G401.6 (cell line): ENCODE results near the gene ABHD16B.

Experiments
- FAIRE-seq: peaks from 2 replicates; lab custom pipeline; 2012; peaks lifted over from hg19 to GRCh38; lab: Jason Lieb, UNC

The ABHD16B gene

DNA sequence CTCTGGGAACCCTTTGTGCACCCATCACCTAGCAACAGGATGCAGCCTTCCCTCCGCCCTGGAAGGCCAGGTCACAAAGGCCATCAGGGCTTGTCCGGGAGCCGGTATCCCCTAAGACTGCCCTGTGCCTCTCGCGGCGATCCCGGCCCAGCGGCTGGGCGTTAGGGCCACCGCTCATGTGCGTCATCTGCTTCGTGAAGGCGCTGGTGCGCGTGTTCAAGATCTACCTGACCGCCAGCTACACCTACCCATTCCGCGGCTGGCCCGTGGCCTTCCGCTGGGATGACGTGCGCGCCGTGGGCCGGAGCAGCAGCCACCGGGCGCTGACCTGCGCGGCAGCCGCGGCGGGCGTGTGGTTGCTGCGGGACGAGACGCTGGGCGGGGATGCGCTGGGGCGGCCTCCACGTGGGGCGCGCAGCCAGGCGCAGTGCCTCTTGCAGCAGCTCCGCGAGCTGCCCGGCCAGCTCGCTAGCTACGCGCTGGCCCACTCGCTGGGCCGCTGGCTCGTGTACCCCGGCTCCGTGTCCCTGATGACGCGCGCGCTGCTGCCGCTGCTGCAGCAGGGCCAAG, at the start of gene ABHD16B:
TSS of gene ABHD16B (plus strand) at position 134 of the 570 bp plus-strand sequence. CDS start at position 177, 43 bp downstream.
- no peak for FAIRE-seq

DNA sequence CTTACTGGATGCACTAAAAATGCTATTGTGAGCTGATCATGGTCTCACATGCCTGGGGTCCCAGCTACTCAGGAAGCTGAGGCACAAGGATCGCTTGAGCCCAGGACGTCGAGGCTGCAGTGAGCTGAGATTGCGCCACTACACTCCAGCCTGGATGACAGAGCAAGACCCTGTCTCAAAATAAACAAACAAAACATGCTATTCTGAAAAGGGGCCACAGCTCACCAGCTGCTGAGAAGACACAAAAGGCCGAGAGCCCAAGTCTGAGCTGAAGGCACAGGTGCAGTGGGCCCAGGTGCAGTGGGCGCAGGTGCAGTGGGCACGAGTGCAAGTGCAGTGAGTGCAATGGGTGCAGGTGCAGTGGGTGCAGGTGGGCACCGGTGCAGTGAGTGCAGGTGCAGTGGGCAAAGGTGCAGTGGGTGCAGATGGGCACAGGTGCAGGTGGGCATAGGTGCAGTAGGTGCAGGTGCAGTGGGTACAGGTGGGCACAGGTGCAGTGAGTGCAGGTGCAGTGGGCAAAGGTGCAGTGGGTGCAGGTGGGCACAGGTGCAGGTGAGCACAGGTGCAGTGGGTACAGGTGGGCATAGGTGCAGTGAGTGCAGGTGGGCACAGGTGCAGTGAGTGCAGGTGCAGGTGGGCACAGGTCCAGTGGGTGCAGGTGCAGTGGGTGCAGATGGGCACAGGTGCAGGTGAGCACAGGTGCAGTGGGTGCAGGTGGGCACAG, 46.2 kb upstream of the ABHD16B start:
- FAIRE-seq = no peak

DNA sequence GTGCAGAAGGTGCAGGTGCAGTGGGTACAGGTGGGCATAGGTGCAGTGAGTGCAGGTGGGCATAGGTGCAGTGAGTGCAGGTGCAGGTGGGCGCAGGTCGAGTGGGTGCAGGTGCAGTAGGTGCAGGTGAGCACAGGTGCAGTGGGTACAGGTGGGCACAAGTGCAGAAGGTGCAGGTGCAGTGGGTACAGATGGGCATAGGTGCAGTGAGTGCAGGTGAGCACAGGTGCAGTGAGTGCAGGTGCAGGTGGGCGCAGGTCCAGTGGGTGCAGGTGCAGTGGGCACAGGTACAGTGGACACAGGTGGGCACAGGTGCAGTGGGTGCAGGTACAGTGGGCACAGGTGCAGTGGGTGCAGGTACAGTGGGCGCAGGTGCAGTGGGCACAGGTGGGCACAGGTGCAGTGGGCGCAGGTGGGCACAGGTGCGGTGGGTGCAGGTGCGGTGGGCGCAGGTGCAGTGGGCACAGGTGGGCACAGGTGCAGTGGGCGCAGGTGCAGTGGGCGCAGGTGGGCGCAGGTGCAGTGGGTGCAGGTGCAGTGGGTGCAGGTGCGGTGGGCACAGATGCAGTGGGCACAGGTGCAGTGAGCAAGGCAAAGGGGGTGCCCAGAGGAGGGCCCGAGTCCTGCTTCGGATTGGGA, 45.6 kb upstream of the ABHD16B start:
- no peak for FAIRE-seq

DNA sequence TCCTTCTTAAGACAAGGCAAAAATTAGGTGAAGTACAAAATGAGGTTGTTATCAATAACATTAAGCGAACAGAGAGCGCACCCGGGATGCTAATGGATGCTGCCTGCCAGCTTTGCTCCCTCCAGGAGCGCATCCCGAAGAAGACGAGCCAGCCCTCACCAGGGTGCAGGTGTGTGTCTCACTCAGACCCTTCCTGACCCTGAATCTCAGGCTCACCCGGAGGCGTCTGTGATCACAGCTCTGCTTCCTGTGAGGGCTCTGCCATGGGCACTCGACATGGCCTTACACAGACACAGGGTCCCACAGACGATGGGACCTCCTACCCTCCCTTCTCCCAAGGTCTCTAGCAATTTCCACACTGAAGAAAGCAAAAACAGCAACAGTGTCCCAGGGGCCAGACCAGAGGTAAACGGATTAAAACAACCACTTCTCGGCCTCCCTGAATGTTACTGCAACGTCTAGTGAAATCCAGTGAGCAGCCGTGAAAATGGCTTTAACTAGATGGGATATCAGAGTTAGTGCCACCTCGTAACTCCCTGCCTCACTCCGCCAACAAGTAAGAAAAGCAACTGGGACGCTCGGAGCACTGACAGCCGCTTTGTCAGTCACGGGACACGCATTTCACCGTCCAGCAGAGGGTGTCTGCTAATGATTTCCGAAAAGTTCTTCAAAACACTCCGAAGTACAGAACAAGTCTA, 41.9 kb upstream of the ABHD16B start:
- FAIRE-seq = no peak

DNA sequence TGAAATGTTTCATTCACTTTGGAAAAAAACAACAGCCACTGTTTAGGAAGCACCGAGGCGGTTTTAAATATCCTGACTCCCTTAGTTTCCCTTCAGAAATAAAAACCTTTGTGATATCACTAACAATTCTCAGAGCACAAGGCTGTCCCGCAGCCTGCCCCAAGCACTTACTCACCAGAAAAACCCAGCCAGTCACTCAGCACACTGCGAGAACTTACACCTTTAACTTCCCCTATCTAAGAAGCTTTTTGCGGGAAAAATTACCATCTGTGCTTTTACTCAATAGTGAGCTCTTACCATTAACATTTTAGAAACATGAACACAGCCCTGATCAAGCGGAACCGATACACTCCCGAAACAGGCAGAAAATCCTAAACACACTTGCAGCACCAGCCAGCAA, 39.5 kb upstream of the ABHD16B start:
- FAIRE-seq = no peak

DNA sequence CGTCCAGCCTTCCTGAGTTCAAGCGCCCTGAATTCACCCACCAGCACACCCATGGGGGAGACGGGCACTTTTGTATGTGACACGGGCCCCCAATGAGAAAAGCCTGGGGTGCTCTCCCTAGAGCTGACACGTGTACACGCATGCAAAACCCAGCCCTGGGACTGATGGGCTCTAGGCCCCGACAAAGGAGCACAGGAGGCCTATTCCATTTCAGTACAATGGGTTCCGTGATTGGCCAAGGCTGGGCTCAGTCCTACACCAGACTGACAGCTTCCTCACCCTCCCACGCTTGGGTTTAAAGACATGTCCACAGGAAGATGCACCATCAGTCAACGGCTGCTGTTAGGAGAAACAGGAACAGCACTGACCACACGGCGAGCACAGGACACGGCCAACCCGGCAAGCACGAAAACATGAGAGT, 39.0 kb upstream of the ABHD16B start:
- FAIRE-seq = no peak

DNA sequence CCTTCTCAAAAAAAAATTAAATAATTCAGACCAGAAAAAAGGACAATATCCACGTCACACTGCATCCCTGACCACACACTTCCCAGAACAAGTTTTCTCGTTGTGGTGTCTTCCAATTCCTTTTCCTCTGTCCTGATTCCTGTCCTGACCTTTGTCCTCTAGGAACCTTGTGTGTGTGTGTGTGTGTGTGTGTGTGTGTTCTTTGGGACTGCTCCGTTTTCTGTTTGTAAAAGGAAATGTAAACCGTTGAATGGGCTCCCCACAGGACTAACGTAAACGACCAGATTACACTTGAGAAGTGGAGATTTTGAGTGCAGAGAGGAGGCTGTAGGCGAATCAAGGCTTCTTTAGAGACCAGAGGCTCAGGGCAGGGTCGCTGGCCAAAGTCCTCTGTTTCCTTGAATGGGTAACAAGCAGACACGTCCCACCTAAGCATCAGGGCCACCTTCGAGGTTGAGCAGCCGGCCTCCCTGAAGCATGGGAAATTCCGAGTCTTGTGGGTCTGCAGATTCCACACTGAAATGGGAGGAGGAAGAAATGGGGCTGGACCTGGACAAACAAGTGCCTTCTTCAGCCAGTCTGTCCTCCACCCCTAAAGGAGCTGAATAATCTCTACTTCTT, 37.5 kb upstream of the ABHD16B start:
- no peak for FAIRE-seq

DNA sequence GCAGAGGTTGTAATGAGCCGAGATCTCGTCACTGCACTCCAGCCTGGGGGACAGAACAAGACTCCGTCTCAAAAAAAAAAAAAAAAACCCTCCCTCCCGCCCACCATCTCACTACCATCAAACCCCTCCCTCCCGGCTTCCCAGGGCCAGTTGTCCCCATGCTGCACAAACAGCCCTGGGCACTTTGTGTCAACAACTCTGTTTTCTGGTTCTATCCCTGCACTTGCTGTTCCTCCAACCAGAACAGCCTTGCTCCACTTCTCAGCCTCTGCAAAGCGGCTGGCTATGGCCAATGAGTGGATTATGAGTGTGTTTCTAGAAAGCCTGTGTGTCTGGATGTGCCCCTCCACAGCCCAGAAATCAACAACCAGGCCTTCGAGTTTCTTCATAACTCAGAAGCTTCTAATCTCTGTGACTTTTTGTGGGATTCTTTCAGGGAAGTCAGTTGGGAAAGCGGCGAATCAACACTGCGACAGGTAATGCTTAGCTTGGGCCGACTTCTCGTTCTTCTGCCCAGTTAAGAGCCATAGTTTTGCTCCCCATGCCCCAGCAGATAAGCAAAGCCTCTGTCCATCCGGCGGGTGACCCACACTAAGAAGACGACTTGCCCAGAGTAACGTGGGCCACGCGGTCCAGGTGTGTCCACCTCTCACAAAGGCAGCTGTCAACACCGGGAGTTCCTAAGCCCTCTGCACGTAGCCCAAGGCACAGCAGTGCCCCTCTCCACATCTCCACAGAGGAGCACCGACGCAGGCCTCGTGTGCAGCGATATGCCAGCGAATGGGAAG, 35.8 kb upstream of the ABHD16B start:
- FAIRE-seq = no peak

DNA sequence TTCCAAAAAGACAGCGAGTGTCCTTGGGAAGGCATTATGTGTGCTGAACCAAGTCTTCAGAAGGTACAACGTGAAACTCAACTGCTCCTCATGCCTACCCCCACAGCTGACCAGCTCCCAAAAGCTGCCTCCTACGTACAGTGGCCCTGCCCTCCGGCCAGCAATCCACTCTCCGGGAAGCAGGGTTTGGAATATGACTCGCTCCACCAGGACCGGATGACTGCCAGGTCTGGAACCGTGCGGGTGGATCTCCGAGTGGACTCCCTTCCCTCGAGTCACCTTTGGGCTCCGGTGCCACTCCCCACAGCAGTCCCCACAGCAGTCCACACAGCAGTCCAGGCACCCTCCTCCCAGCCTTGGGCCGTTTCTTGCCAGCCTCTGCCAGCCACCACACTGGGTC, 34.5 kb upstream of the ABHD16B start:
- no peak for FAIRE-seq

DNA sequence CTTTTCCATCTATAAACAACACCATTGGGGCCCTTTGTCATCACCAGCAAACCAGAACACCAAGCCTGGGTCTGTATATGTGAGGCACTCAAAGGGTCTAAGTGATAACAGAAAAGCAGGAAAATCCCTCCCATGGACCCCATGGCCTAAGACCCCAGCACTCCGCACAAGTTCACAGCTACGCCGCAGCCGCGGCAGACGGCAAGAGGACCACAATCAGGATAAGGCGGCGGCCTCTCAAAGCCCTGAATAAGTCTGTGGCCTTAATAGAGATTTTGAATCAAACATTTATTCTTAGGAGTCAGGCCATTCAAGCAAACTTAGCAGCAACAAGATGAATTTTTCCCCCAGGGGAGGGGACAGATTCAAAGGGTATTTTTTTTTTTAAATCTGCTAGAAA, 33.2 kb upstream of the ABHD16B start:
- no peak for FAIRE-seq

DNA sequence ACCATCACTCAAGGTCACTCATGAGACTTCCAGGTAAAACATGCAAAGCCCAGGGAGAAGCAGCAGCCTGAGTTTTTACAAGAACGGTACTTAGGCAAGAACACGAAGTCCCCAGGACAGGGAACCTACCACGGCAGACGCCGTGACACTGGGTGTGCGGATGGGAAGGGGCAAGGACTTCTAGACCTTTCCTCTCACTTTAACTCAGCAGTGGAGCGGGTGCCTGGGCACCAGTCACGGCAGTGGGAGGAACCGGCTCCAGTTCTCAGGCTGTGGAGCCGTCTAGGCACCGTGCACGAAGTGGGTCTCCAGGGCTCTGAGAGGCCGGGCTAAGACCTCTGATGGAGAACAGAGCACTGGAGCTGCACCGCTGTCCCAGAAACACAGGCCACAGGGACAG, 32.8 kb upstream of the ABHD16B start:
- no peak for FAIRE-seq

DNA sequence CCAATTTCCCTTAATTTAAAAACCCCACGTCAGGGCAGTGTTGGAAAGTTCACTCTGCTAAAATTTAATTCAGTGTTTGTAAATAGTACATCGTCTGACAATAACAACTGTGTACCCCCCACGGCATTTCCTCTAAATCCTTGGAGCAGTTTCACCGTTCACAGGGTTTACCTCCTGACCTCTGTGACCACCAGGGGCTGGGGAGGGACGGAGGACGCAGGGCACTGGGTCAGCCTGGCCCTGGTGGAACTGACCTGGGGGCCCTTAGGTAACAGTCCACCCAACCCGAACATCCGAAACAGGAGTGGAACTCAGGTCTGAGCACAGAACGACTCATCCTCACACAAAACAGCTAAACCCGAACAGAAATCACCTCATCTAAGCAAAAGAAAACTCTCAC, 32.3 kb upstream of the ABHD16B start:
- no peak for FAIRE-seq

DNA sequence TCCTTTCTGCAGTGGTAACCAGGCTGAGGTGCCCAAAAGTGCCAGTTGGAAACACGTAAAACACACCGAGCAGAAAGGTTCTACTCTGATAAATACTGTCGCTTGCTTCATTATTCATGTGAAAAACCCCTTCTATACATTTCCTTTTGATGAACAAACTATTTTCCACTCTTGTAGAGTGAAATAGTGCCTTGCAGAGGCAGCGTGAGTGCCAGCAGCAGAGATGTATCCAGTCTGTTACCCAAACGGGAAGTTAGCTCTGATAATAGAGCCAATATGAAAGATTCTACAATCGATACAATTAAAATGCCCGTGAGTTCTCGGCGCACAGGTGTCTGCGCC, 31.7 kb upstream of the ABHD16B start:
- FAIRE-seq = no peak

DNA sequence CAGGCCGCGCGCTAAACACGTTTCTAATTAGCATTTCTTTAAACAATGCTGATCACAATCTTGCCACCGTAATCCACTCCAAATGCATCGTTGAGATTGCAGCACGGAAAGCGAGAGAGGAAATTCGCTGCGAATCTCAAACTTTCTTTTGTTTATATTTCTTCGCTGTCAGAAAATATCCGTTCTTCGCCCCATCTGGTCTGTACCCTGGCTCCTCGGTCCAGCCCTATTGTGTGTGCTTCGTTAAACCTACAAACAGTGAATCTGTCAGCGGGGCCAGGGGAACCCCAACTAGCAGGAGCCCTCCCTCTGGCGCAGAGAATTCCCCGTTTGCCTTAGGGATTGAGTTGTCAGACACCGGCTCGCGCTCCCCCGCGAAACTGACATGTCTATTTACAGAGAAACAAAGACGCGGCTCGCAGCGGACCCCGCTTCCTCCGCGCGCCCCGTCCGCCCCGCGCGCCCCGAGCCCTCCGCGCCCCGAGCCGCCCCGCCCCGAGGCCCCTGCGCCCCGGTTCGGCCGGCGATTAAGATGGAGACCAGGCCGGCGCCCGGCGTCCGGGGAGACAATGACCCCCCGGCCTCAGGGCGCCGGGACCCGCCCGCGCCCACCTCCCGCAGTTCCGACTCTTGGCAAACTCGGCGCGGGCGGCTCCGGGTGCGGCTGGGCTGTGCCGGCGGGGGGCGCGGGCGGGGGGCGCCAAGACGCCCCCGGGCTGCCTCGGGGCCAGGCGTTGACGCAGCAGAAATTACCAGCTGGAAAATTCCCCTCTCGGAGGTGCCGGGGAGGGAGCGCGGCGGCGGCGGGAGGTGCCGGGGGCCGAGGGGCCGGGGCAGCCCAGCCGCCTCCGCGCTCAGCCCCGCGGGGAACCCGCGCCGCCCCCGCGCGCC, 31.1 kb upstream of the ABHD16B start:
- no peak for FAIRE-seq

DNA sequence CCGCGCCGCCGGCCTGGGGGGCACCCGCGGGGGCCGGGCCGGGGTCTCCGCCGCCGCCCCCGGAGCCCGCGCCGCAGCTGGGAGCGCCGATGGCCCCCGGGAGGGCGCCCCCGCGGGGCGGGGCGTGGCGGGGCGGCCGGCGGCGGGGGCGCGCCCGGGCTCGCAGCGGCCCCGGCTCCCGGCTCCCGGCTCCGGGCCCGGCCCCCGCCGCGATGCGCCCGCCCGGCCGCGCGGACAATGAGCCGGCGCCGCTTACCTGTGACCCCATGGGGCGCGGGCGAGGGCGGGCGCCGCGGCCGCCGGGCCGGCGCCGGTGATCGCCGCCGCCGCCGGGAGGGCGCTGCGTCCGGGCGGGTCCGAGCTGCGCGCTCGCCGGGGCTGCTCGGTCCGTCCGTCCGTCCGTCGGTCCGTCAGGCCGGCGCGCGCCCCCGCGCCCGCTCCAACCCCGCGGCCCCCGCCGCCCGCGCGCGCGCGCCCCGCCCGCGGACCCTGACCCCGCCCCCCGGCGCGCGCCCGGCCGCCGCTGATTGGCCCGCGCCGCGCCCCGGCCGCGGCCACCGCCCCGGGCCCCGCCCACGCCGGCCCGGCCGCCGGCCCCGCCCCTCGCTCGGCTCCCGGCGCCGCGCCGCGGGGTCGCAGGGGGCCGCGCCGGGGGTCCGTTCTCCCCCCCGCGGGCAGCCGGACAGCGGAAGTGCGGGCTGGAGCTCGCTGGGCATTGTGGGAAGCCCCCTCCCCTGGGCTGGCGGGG, 30.3 kb upstream of the ABHD16B start, which contains the start of gene ZBTB46:
TSS of gene ZBTB46 (minus strand) at position 424 of the 748 bp plus-strand sequence. CDS start 40,507 bp downstream, outside the sequence.
- FAIRE-seq = no peak

DNA sequence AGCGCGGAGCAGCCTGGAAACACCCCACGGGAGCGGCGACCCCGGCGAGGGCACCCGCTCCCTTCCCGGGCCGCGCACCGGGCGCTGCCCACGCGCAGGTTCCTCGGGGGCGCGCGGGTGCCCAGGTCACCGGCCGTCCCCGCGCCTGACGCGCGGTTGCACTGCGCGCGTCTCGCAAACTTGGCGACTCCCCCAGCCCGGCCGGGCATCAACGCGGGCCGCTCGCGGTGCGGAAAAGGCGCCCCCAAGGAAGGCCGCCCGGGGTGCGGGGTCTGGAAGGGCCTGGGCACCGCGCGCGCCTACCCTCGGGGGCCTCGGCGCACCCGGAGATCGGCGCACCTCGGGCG, 29.7 kb upstream of the ABHD16B start:
- FAIRE-seq = no peak

DNA sequence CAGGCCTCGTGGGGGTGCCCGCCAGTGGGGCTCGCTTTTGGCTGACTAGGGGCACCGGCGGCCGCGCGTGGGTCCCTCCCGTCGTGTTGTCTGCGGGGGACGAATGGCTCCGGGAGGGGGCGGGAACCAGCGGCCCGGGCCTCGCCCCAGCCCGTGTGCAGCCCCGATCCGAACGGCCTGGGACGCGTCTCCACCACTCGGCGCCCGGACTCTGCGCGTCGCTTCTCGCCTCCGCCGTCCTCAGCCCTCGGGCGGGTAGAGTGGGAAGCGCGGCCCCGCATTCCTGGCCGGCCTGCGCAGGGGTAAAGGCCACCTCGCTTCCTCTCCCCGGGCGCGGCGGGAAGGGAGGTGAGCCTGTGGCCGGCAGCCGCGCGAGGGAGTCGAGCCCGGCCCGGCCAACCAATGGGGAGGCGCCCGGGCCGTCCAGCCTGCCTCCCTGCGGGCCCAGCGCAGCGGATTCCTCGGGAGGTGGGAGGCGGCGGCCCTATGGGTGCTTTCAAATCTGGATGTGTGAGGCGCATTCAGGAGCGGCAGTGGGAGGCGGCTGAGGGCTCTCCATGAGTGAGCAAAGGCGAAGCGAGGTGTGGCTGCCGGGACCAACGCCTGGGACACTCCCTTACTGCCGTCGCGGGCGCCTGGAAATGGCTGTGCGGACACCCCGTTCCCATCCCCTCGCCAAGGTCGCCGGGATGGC, 29.2 kb upstream of the ABHD16B start:
- no peak for FAIRE-seq

DNA sequence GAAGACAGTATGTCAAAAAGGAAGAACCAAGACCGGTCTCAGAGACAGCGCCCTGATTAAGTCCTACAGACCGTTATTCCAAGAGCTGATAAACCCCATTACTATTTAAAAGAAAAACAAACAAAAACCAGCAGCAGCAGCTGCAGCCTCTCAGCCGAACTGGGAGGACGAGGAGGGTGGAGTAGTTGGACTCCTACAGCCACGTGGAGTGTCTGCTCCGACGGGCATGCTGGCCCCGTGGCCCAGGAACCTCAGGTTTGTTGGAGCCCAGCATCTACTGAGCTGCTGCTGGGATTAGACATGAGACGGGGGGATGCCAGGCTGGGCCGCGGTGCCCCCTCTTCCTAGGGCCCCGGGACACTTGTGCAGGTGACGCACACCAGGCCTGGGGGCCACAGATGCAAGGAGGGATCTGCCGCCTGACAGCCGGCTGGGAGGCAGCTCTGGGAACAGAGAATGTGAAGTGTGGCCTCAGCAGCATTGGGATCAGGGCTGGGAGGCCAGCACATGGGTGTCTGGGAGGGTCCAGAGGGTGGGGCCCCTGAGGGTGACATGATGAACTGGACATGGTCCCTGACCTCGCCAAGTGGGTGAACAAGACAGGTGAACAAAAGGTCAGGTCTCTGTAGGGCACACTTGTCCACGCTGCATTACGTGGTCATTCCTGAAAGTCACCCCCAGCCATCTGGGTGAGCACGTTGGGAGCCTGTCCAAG, 27.4 kb upstream of the ABHD16B start:
- FAIRE-seq = no peak

DNA sequence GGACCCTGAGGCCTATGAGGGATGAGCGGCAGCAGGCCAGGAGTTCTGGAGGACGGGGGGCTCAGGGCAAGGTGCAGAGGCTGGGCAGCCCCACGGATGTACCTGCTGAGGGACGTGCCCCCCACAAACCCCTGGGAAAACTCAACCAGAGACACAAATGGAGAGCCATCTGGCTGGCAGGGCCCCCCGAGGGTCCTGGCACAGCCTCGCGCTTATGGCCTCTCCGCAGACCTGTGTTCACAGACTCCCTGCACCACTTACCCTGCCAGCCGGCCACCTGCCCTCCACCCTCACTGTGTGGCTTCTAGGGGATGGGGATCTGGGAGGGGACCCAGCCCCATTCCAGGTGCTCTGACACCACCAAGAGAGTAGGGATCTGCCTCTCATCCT, 26.8 kb upstream of the ABHD16B start:
- no peak for FAIRE-seq
